B cell (primary cell): Measurements from ENCODE around the gene CASS4. TPM values are rescaled to one million over a fixed set of nuclear protein-coding genes. Genes with fewer than 3 reads are reported as not detected.

Source experiments
- ATAC-seq: fragments of 200-7000 bp; cut with Tn5 transposase; one replicate; pipeline ENCODE4 v1.10.0; 2021; ENCODE audit warnings: low read depth, mild to moderate bottlenecking, moderate number of reproducible peaks, moderate library complexity
- CTCF ChIA-PET: fragments of 350-600 bp; sonication (Branson Sonifier 250); formaldehyde crosslinking; loops from one replicate; lab custom pipeline; 2021; ENCODE audit warnings: antibody characterized with exemption, inconsistent platforms; lab: Charles Lee
- POLR2A ChIA-PET: fragments of 350-600 bp; sonication (Branson Sonifier 250); formaldehyde crosslinking; loops from one replicate; lab custom pipeline; 2021; ENCODE audit warnings: antibody characterized with exemption; lab: Charles Lee
- DNase-seq: peaks from one replicate; pipeline ENCODE4 v3.0.0; 2013
- H2AFZ ChIP-seq: 2 replicates; pipeline ENCODE4 v1.6.1; 2012; ENCODE audit warnings: mild to moderate bottlenecking, low read depth, low read length; ENCODE audit not compliant: insufficient read depth, poor library complexity, severe bottlenecking
- H3K27ac ChIP-seq, 2 donors: 1 replicate in 1 of 2; 2 replicates in 1 of 2; pipeline ENCODE4 v1.5.1; 2012 to 2013; ENCODE audit warnings: low read length in 2 of 2, mild to moderate bottlenecking in 2 of 2, moderate library complexity in 1 of 2
- H3K27me3 ChIP-seq, 4 experiments: fragments of 200-600 bp in 1 of 4; sonication (generic) in 1 of 4; replicated peaks in 1 of 4; 1 replicate in 2 of 4; 2 replicates in 2 of 4; pipeline versions ENCODE4 v1.6.1 to v1.7.0; 2013 to 2016; ENCODE audit warnings: low read length in 3 of 4, mild to moderate bottlenecking in 2 of 4, mixed read lengths in 1 of 4, moderate library complexity in 1 of 4; ENCODE audit not compliant: insufficient read depth in 4 of 4, control insufficient read depth in 3 of 4; ENCODE audit errors: control extremely low read depth in 1 of 4
- H3K36me3 ChIP-seq, 2 experiments: replicated peaks in 1 of 2; 1 replicate in 1 of 2; 2 replicates in 1 of 2; pipeline versions ENCODE4 v1.6.1 to v1.7.1; 2013; ENCODE audit warnings: low read length in 1 of 2; ENCODE audit not compliant: insufficient read depth in 2 of 2, control insufficient read depth in 1 of 2; ENCODE audit errors: control extremely low read depth in 1 of 2, extremely low read depth in 1 of 2
- H3K4me1 ChIP-seq, 2 donors: fragments of 200-600 bp in 1 of 2; sonication (generic) in 1 of 2; 1 replicate in 1 of 2; 2 replicates in 1 of 2; pipeline versions ENCODE4 v1.5.1 to v1.6.1; 2013 to 2017; ENCODE audit warnings: low read length in 2 of 2; ENCODE audit not compliant: control insufficient read depth in 2 of 2, insufficient read depth in 2 of 2
- H3K4me2 ChIP-seq: replicated peaks from 2 replicates; pipeline ENCODE3; 2012; ENCODE audit warnings: mild to moderate bottlenecking, low read depth, low read length; ENCODE audit not compliant: poor library complexity, severe bottlenecking
- H3K4me3 ChIP-seq, 5 experiments: fragments of 200-600 bp in 1 of 5; sonication (generic) in 1 of 5; 1 replicate in 3 of 5; 2 replicates in 2 of 5; pipeline versions ENCODE4 v1.5.1 to v1.7.0; 2011 to 2016; ENCODE audit warnings: low read length in 4 of 5, mild to moderate bottlenecking in 4 of 5, low read depth in 2 of 5, control low read depth in 1 of 5, moderate library complexity in 1 of 5; ENCODE audit not compliant: insufficient read depth in 1 of 5; ENCODE audit errors: control extremely low read depth in 1 of 5, extremely low read depth in 1 of 5
- H3K79me2 ChIP-seq: fragments of 200-600 bp; sonication (generic); one replicate; pipeline ENCODE4 v1.6.0; 2016; ENCODE audit warnings: low read length; ENCODE audit not compliant: control insufficient read depth, insufficient read depth
- H3K9ac ChIP-seq: fragments of 200-600 bp; sonication (generic); 2 replicates; pipeline ENCODE4 v1.6.1; 2017; ENCODE audit warnings: mild to moderate bottlenecking, low read length, moderate library complexity
- H3K9me3 ChIP-seq, 3 donors: one replicate each; pipeline versions ENCODE4 v1.6.1 to v1.7.1; 2013; ENCODE audit warnings: low read length in 2 of 3; ENCODE audit not compliant: control insufficient read depth in 2 of 3, insufficient read depth in 1 of 3; ENCODE audit errors: control extremely low read depth in 1 of 3
- H4K20me1 ChIP-seq: 2 replicates; pipeline ENCODE4 v1.6.0; 2012; ENCODE audit warnings: mild to moderate bottlenecking, low read length; ENCODE audit not compliant: insufficient read depth, control insufficient read depth, poor library complexity, severe bottlenecking
- H3K27ac Mint-ChIP-seq: one replicate; pipeline ENCODE4 v1.8.0; 2021; ENCODE audit warnings: mixed read lengths
- H3K27me3 Mint-ChIP-seq: one replicate; pipeline ENCODE4 v1.8.0; 2021; ENCODE audit warnings: mixed read lengths
- H3K4me1 Mint-ChIP-seq: one replicate; pipeline ENCODE4 v1.8.0; 2021; ENCODE audit warnings: mixed read lengths
- H3K4me3 Mint-ChIP-seq: one replicate; pipeline ENCODE4 v1.8.0; 2021; ENCODE audit warnings: mixed read lengths
- H3K9me3 Mint-ChIP-seq: one replicate; pipeline ENCODE4 v1.8.0; 2022; ENCODE audit warnings: mixed read lengths; ENCODE audit not compliant: insufficient read depth
- CTCF ChIP-seq: fragments of 200-600 bp; IDR thresholded peaks from one replicate; pipeline ENCODE4 v1.8.0; 2022; ENCODE audit warnings: antibody characterized with exemption, mild to moderate bottlenecking
- EZH2 ChIP-seq: IDR thresholded peaks from 2 replicates; pipeline ENCODE4 v1.6.1; 2012; ENCODE audit warnings: borderline replicate concordance, low read depth, mild to moderate bottlenecking, moderate library complexity, low read length; ENCODE audit not compliant: insufficient read depth, poor library complexity, severe bottlenecking
- WGBS: methylation state at CpG from one replicate; pipeline ENCODE4 v1.1.5; 2013; ENCODE audit warnings: missing lambda C conversion rate; ENCODE audit not compliant: insufficient coverage; 5-methylcytosine and 5-hydroxymethylcytosine counted together
- intact Hi-C: fragments of 100-400 bp; cut with micrococcal nuclease; formaldehyde crosslinking; loops from one replicate; pipeline ENCODE4 v1.10.0; 2022
- polyA plus RNA-seq: library from polyadenylated mRNA; depleted of rRNA; stranded (reverse); fragments of >200 nt; gene quantifications from 2 replicates; pipeline ENCODE4 v1.2.3, GENCODE V29; 2012
- total RNA-seq, 2 donors: library from RNA; stranded (reverse); fragments of 120-200 nt in 1 of 2; gene quantifications; 1 replicate in 1 of 2; 2 replicates in 1 of 2; pipeline versions ENCODE4 v1.2.3 to v1.2.4, GENCODE V29; 2013 to 2022

Gene CASS4
- total and polyA plus RNA-seq, 2 donors (not counting 1 experiment from before 2014, with no cell fraction given), result 0.42 to 0.45 TPM

GRCh38 chr20:56429502-56429901, 17.4 kb downstream of the CASS4 start:
- peak overlapping the region; percentile 53 for H3K27ac Mint-ChIP-seq
- Histone ChIP-seq H4K20me1 (no peaks in the 10 kb centered on the region), H3K4me3 (peak overlapping the region in 4 of 5 experiments; percentile 7 to 39 (median 34)), H3K27me3 (peaks cover 0 to 13% (median 3%) of the 10 kb centered on the region in 4 experiments), H2AFZ (peak overlapping the region; percentile 56), H3K36me3 (no peaks in the 10 kb centered on the region), H3K4me2 (peak overlapping the region; percentile 64), H3K27ac (no peak overlapping the region), H3K9me3 (no peaks in the 10 kb centered on the region), H3K79me2 (no peaks in the 10 kb centered on the region), H3K4me1 (peaks cover 13 to 22% of the 10 kb centered on the region in 2 donors), H3K9ac (peak overlapping the region; percentile 19)
- 67% methylated on average over 6 of the region's 6 CpGs for WGBS
- POLR2A ChIA-PET, result no interaction called here
- ATAC-seq, result no peak
- peaks cover 27% of the 10 kb centered on the region for H3K4me1 Mint-ChIP-seq
- CTCF ChIA-PET, result no interaction called here
- intact Hi-C loops, result no loop called here
- H3K27me3 Mint-ChIP-seq, result peaks cover 9% of the 10 kb centered on the region
- H3K9me3 Mint-ChIP-seq, result no peaks in the 10 kb centered on the region
- DNase-seq, result peak; percentile 21
- H3K4me3 Mint-ChIP-seq, result peak overlapping the region; percentile 73
- TF ChIP-seq EZH2 (no peak), CTCF (no peak)

GRCh38 chr20:56429941-56430340, 17.9 kb downstream of the CASS4 start:
- Mint-ChIP-seq H3K4me3 (peak overlapping the region; percentile 73), H3K27me3 (peaks cover 9% of the 10 kb centered on the region), H3K27ac (peak overlapping the region; percentile 53), H3K9me3 (no peaks in the 10 kb centered on the region), H3K4me1 (peaks cover 28% of the 10 kb centered on the region)
- DNase-seq (no peak), ATAC-seq (no peak)
- peak overlapping the region; percentile 19 for H3K9ac ChIP-seq
- WGBS, result 25% methylated on average over 3 of the region's 4 CpGs
- POLR2A ChIA-PET, result no interaction called here
- peak overlapping the region; percentile 56 for H2AFZ ChIP-seq
- peak overlapping the region in 1 of 5 experiments; percentile 39 for H3K4me3 ChIP-seq
- no peaks in the 10 kb centered on the region for H3K79me2 ChIP-seq
- H3K27me3 ChIP-seq, result peaks cover 0 to 13% (median 3%) of the 10 kb centered on the region in 4 experiments
- CTCF ChIA-PET, result no interaction called here
- H3K4me2 ChIP-seq, result peak overlapping the region; percentile 64
- TF ChIP-seq CTCF (no peak), EZH2 (no peak)
- H3K27ac ChIP-seq, result no peak overlapping the region
- no peaks in the 10 kb centered on the region for H4K20me1 ChIP-seq
- H3K36me3 ChIP-seq, result no peaks in the 10 kb centered on the region
- H3K4me1 ChIP-seq, result peaks cover 13 to 22% of the 10 kb centered on the region in 2 donors
- peaks cover 0 to 1% (median 0%) of the 10 kb centered on the region in 3 donors for H3K9me3 ChIP-seq
- intact Hi-C loops, result no loop called here
